ENCODE measurements around the gene STC2. TPM values are rescaled to one million over a fixed set of nuclear protein-coding genes. Genes with fewer than 3 reads are reported as not detected.
"Not testable (repeated sequence)": the region's sequence is repeated elsewhere in the genome, so short reads cannot be mapped to it uniquely, and the experiment has no call there.

STC2 gene
- total RNA-seq, 1 experiment from 2014 or later, result 57.0 TPM

GRCh38 chr5:173287086-173287485, 41.1 kb downstream of the STC2 start:
- no peak for TF ChIP-seq GRHL2 (CRISPR knock-in tag; IDR thresholded peaks at IDR 0.05; ENCODE audit: insufficient replicate concordance, severe bottlenecking)

GRCh38 chr5:173284343-173284958, 43.8 kb downstream of the STC2 start:
- POLR2A ChIA-PET; H3K4me1 Mint-ChIP-seq; H3K4me3 Mint-ChIP-seq; ATAC-seq; H3K36me3 Mint-ChIP-seq; H3K27ac Mint-ChIP-seq; DNase-seq (ENCODE audit: low spot score): not testable (repeated sequence)
- Mint-ChIP-seq H3K9me3 (peaks cover 14% of the 10 kb centered on the region), H3K27me3 (ENCODE audit: low read depth) (peaks cover 61% of the 10 kb centered on the region)
- CTCF ChIA-PET, result interaction anchor here (0.8 to 1.3 kb wide), 11 partner anchors 8 to 345 kb away, joined by 3 to 15 read pairs (median 3); partner anchors contain the start of gene NKX2-5

More at GRCh38 chr5:173287086-173287485, 41.1 kb downstream of the STC2 start:
- no peak for DNase-seq (ENCODE audit: low spot score)
- Mint-ChIP-seq H3K4me3 (no peak overlapping the region), H3K9me3 (peaks cover 23% of the 10 kb centered on the region), H3K27me3 (ENCODE audit: low read depth) (peaks cover 67% of the 10 kb centered on the region), H3K27ac (no peak overlapping the region), H3K36me3 (peaks cover 9% of the 10 kb centered on the region), H3K4me1 (peaks cover 17% of the 10 kb centered on the region)
- peak; percentile 34 for ATAC-seq
- CTCF ChIA-PET, result interaction anchor here (1.5 kb wide), 2 partner anchors 45 to 295 kb away, joined by 3 read pairs; no protein-coding TSS in a partner anchor
- POLR2A ChIA-PET, result no interaction called here

- Mint-ChIP-seq H3K36me3 (no peaks in the 10 kb centered on the region), H3K27ac (no peak overlapping the region), H3K9me3 (peaks cover 14% of the 10 kb centered on the region), H3K4me3 (peak overlapping the region; percentile 23; the same call in 1 of the 2 replicates), H3K27me3 (ENCODE audit: low read depth) (peaks cover 61% of the 10 kb centered on the region), H3K4me1 (peaks cover 10% of the 10 kb centered on the region)
- CTCF ChIA-PET, result interaction anchor here (0.8 to 1.7 kb wide), 12 partner anchors 9 to 345 kb away, joined by 3 to 15 read pairs (median 3); partner anchors contain the start of genes ATP6V0E1 and NKX2-5
- POLR2A ChIA-PET, result no interaction called here
- ATAC-seq (peak; percentile 88), DNase-seq (ENCODE audit: low spot score) (peak; percentile 87)
- TF ChIP-seq PRDM15 (CRISPR knock-in tag; IDR thresholded peaks at IDR 0.05) (peak; percentile 63; the same call in 1 of the 2 replicates), TCF7 (CRISPR knock-in tag; IDR thresholded peaks at IDR 0.05; ENCODE audit: low read depth) (peak; percentile 90; the same call in 1 of the 2 replicates), ZMAT4 (CRISPR knock-in tag; IDR thresholded peaks at IDR 0.05) (no peak), CREB1 (CRISPR knock-in tag; IDR thresholded peaks at IDR 0.05) (peak; percentile 99), GABPB1 (CRISPR knock-in tag; IDR thresholded peaks at IDR 0.05) (peak; percentile 92), E2F5 (CRISPR knock-in tag; IDR thresholded peaks at IDR 0.05) (peak; percentile 100), ZNF281 (CRISPR knock-in tag; IDR thresholded peaks at IDR 0.05) (peak; percentile 99), NR2C2 (CRISPR knock-in tag; IDR thresholded peaks at IDR 0.05) (peak; percentile 84), TEAD1 (CRISPR knock-in tag; IDR thresholded peaks at IDR 0.05) (peak; percentile 100), TEAD4 (CRISPR knock-in tag; IDR thresholded peaks at IDR 0.05) (peak; percentile 85), ATF3 (CRISPR knock-in tag; conservative IDR thresholded peaks at IDR 0.05) (no peak), SOX15 (CRISPR knock-in tag; IDR thresholded peaks at IDR 0.05) (no peak), FOXP1 (CRISPR knock-in tag; IDR thresholded peaks at IDR 0.05; ENCODE audit: borderline replicate concordance) (peak; percentile 100), USF1 (CRISPR knock-in tag; IDR thresholded peaks at IDR 0.05) (peak; percentile 88), PREB (CRISPR knock-in tag; IDR thresholded peaks at IDR 0.05; ENCODE audit: borderline replicate concordance) (peak; percentile 95)
These were observed 44.6 kb downstream of the STC2 start for GRCh38 chr5:173283318-173284288.

All from WTC11 (cell line).